22Rv1 (cell line): ENCODE data around the gene PARD3.

ENCODE experiments used
- CTCF ChIP-seq: fragments of 450-650 bp; IDR thresholded peaks from 2 replicates; pipeline ENCODE4 v1.5.1; 2017; ENCODE audit warnings: mild to moderate bottlenecking
- ZFX ChIP-seq: fragments of 450-650 bp; IDR thresholded peaks from 2 replicates; pipeline ENCODE4 v1.6.1; 2017; ENCODE audit warnings: antibody characterized with exemption, borderline replicate concordance

GRCh38 chr10:34745244-34745643, 69.9 kb downstream of the PARD3 start:
- TF ChIP-seq CTCF (no peak), ZFX (no peak)
